Measurements from ENCODE around the gene SGMS1. TPM values are rescaled to one million over a fixed set of nuclear protein-coding genes. Genes with fewer than 3 reads are reported as not detected.
"Not testable (repeated sequence)": the region's sequence is repeated elsewhere in the genome, so short reads cannot be mapped to it uniquely, and the experiment has no call there.

SGMS1 gene
- polyA plus RNA-seq, 1 of the 3 experiments (the other 2 are of a cell fraction): 6.3 TPM

- TF ChIP-seq RXRA (IDR thresholded peaks at IDR 0.05; ENCODE audit: borderline replicate concordance, low read depth): no peak
- no peak for TF ChIP-seq EP300 (IDR thresholded peaks at IDR 0.05; ENCODE audit: borderline replicate concordance in 1 of 2, low read depth in 1 of 2, low read length in 1 of 2)
- no peak for TF ChIP-seq CHD2 (IDR thresholded peaks at IDR 0.05; ENCODE audit: low read length, partially characterized antibody)
- no peak for TF ChIP-seq NFIC (IDR thresholded peaks at IDR 0.05; ENCODE audit: borderline replicate concordance)
- TF ChIP-seq GATA2 (CRISPR knock-in tag; IDR thresholded peaks at IDR 0.05): no peak
- TF ChIP-seq CTCF (IDR thresholded peaks at IDR 0.05): no peak
- TF ChIP-seq RCOR1 (IDR thresholded peaks at IDR 0.05; ENCODE audit: low read length): no peak
- TF ChIP-seq FOXM1 (IDR thresholded peaks at IDR 0.05; ENCODE audit: low read depth): no peak
- no peak for TF ChIP-seq GABPA (IDR thresholded peaks at IDR 0.05; ENCODE audit: low read depth)
- Histone ChIP-seq H3K27me3 (ENCODE audit: insufficient read depth) (no peaks in the 10 kb centered on the region), H3K27ac (ENCODE audit: low read depth in 2 of 2, low read length in 1 of 2) (no peak overlapping the region), H2AFZ (ENCODE audit: low read depth) (no peak overlapping the region), H3K4me1 (ENCODE audit: control insufficient read depth in 1 of 2, insufficient read depth in 2 of 2, low read depth in 1 of 2, low read length in 1 of 2) (no peaks in the 10 kb centered on the region), H3K9ac (no peak overlapping the region), H3F3A (replicated peaks; ENCODE audit: insufficient read depth) (no peaks in the 10 kb centered on the region), H4K20me1 (ENCODE audit: insufficient read depth) (no peaks in the 10 kb centered on the region), H3K4me3 (ENCODE audit: low read depth in 2 of 2, low read length in 1 of 2) (no peak overlapping the region), H3K4me2 (no peak overlapping the region), H3K9me3 (no peaks in the 10 kb centered on the region), H3K79me2 (ENCODE audit: insufficient read depth) (no peaks in the 10 kb centered on the region; the same call in 1 of the 2 replicates), H3K9me2 (no peaks in the 10 kb centered on the region), H3K36me3 (replicated peaks in 1 of 2; ENCODE audit: control insufficient read depth in 1 of 2, insufficient read depth in 2 of 2, low read length in 1 of 2) (peaks cover 0 to 6% of the 10 kb centered on the region in 2 experiments)
- DNase-seq: no peak
- POLR2A ChIA-PET: no interaction called here
- CTCF ChIA-PET: interaction anchor here (0.9 kb wide), 1 partner anchor 33 kb away, joined by 3 read pairs; no protein-coding TSS in a partner anchor
Observed at GRCh38 chr10:50447691-50448090, 176.1 kb downstream of the SGMS1 start.

- H3K36me3 ChIP-seq (replicated peaks in 1 of 2; ENCODE audit: control insufficient read depth in 1 of 2, insufficient read depth in 2 of 2, low read length in 1 of 2); CTCF ChIA-PET; H3K79me2 ChIP-seq (ENCODE audit: insufficient read depth); H4K20me1 ChIP-seq (ENCODE audit: insufficient read depth); DNase-seq; H3K9ac ChIP-seq; H3F3A ChIP-seq (replicated peaks; ENCODE audit: insufficient read depth); H3K4me1 ChIP-seq (ENCODE audit: control insufficient read depth in 1 of 2, insufficient read depth in 2 of 2, low read depth in 1 of 2, low read length in 1 of 2); H3K27me3 ChIP-seq (ENCODE audit: insufficient read depth); H3K4me3 ChIP-seq (ENCODE audit: low read depth in 2 of 2, low read length in 1 of 2); H3K27ac ChIP-seq (ENCODE audit: low read depth in 2 of 2, low read length in 1 of 2); H3K4me2 ChIP-seq; POLR2A ChIA-PET; H3K9me2 ChIP-seq; H2AFZ ChIP-seq (ENCODE audit: low read depth); H3K9me3 ChIP-seq: not testable (repeated sequence)
- 78% methylated on average over 5 of the region's 5 CpGs for WGBS (ENCODE audit: low lambda C conversion rate)
Observed at GRCh38 chr10:50445777-50446176, 178.0 kb downstream of the SGMS1 start.

- H3K27ac ChIP-seq (ENCODE audit: low read depth in 2 of 2, low read length in 1 of 2): no peak overlapping the region
- H3K4me3 ChIP-seq (ENCODE audit: low read depth in 2 of 2, low read length in 1 of 2): no peak overlapping the region
- no peaks in the 10 kb centered on the region for H3K9me2 ChIP-seq
- H3K4me1 ChIP-seq (ENCODE audit: control insufficient read depth in 1 of 2, insufficient read depth in 2 of 2, low read depth in 1 of 2, low read length in 1 of 2): no peaks in the 10 kb centered on the region
- no peaks in the 10 kb centered on the region for H3K27me3 ChIP-seq (ENCODE audit: insufficient read depth)
- peaks cover 0 to 6% of the 10 kb centered on the region in 2 experiments for H3K36me3 ChIP-seq (replicated peaks in 1 of 2; ENCODE audit: control insufficient read depth in 1 of 2, insufficient read depth in 2 of 2, low read length in 1 of 2)
- ChIA-PET CTCF (no interaction called here), POLR2A (no interaction called here)
- no peak overlapping the region for H2AFZ ChIP-seq (ENCODE audit: low read depth)
- H3K9ac ChIP-seq: no peak overlapping the region
- no peaks in the 10 kb centered on the region for H4K20me1 ChIP-seq (ENCODE audit: insufficient read depth)
- 94% methylated on average over 4 of the region's 4 CpGs for WGBS (ENCODE audit: low lambda C conversion rate)
- peaks cover 2% of the 10 kb centered on the region for H3F3A ChIP-seq (replicated peaks; ENCODE audit: insufficient read depth)
- H3K4me2 ChIP-seq: no peak overlapping the region
- no peak for DNase-seq
- no peaks in the 10 kb centered on the region; the same call in 1 of the 2 replicates for H3K79me2 ChIP-seq (ENCODE audit: insufficient read depth)
- no peaks in the 10 kb centered on the region for H3K9me3 ChIP-seq
- no peak for TF ChIP-seq PBX3 (IDR thresholded peaks at IDR 0.05)
- TF ChIP-seq FOSL2 (IDR thresholded peaks at IDR 0.05; ENCODE audit: borderline replicate concordance, low read depth): no peak
- TF ChIP-seq EZH2phosphoT487 (IDR thresholded peaks at IDR 0.05; ENCODE audit: borderline replicate concordance, low read depth): no peak
- TF ChIP-seq SIN3A (IDR thresholded peaks at IDR 0.05; ENCODE audit: borderline replicate concordance, low read depth, low read length): no peak
- TF ChIP-seq FOXM1 (IDR thresholded peaks at IDR 0.05; ENCODE audit: low read depth): no peak
- no peak for TF ChIP-seq ELF1 (IDR thresholded peaks at IDR 0.05)
- no peak for TF ChIP-seq JUND (IDR thresholded peaks at IDR 0.05)
- TF ChIP-seq CTCF (IDR thresholded peaks at IDR 0.05): no peak
- TF ChIP-seq GABPA (IDR thresholded peaks at IDR 0.05; ENCODE audit: low read depth): no peak
- no peak for TF ChIP-seq NFIC (IDR thresholded peaks at IDR 0.05; ENCODE audit: borderline replicate concordance)
- TF ChIP-seq FOXJ3 (CRISPR knock-in tag; IDR thresholded peaks at IDR 0.05): no peak
- no peak for TF ChIP-seq USF2 (IDR thresholded peaks at IDR 0.05; ENCODE audit: borderline replicate concordance, low read depth, low read length)
Observed at GRCh38 chr10:50440489-50440888, 183.3 kb downstream of the SGMS1 start.
